Activated T-helper 9 cell treated with anti-CD3 and anti-CD28 coated beads, Interleukin-2, amount 50 U/mL, for 16 hours (primary cell): ENCODE data around the gene PIEZO1.
"Not testable (repeated sequence)": the region's sequence is repeated elsewhere in the genome, so short reads cannot be mapped to it uniquely, and the experiment has no call there.

Experiments
- DNase-seq: peaks from one replicate; pipeline ENCODE4 v3.0.0-alpha.2; 2020; ENCODE audit warnings: low read depth

PIEZO1 gene

GRCh38 chr16:88688013-88688778, 96.8 kb downstream of the PIEZO1 start:
- no peak for DNase-seq

GRCh38 chr16:88687676-88688012, 97.4 kb downstream of the PIEZO1 start:
- DNase-seq: no peak

GRCh38 chr16:88687254-88687576, 97.8 kb downstream of the PIEZO1 start:
- no peak for DNase-seq

GRCh38 chr16:88686439-88687253, 98.4 kb downstream of the PIEZO1 start, which contains the start of gene SNAI3:
TSS of gene SNAI3 (minus strand) at chr16:88686507. CDS start at chr16:88686406, 101 bp downstream.
- DNase-seq: peak; percentile 84

- no peak for DNase-seq
Observed at GRCh38 chr16:88686062-88686438, 99.0 kb downstream of the PIEZO1 start.

- DNase-seq: peak; percentile 46
Observed at GRCh38 chr16:88685156-88686061, 99.6 kb downstream of the PIEZO1 start.

GRCh38 chr16:88684569-88685155, 100.4 kb downstream of the PIEZO1 start:
- DNase-seq: no peak

GRCh38 chr16:88681709-88682451, 103.1 kb downstream of the PIEZO1 start:
- peak; percentile 44 for DNase-seq

- DNase-seq: no peak
Observed at GRCh38 chr16:88681084-88681680, 103.8 kb downstream of the PIEZO1 start.

- no peak for DNase-seq
Observed at GRCh38 chr16:88680554-88681083, 104.4 kb downstream of the PIEZO1 start.

GRCh38 chr16:88678224-88678979, 106.6 kb downstream of the PIEZO1 start:
- DNase-seq: no peak

- no peak for DNase-seq
Observed at GRCh38 chr16:88677721-88678120, 107.3 kb downstream of the PIEZO1 start.

- no peak for DNase-seq
Observed at GRCh38 chr16:88676502-88677242, 108.3 kb downstream of the PIEZO1 start.

- no peak for DNase-seq
Observed at GRCh38 chr16:88673716-88674379, 111.2 kb downstream of the PIEZO1 start.

- no peak for DNase-seq
Observed at GRCh38 chr16:88672776-88673175, 112.2 kb downstream of the PIEZO1 start.

GRCh38 chr16:88671806-88672205, 113.2 kb downstream of the PIEZO1 start:
- DNase-seq: no peak

GRCh38 chr16:88669980-88670379, 115.0 kb downstream of the PIEZO1 start:
- no peak for DNase-seq

GRCh38 chr16:88669493-88669892, 115.5 kb downstream of the PIEZO1 start:
- not testable (repeated sequence) for DNase-seq

- no peak for DNase-seq
Observed at GRCh38 chr16:88667461-88667860, 117.6 kb downstream of the PIEZO1 start.
